Astrocyte of the cerebellum (primary cell): ENCODE results near the gene LEMD1.
"Not testable (repeated sequence)": the region's sequence is repeated elsewhere in the genome, so short reads cannot be mapped to it uniquely, and the experiment has no call there.

Experiments used
- DNase-seq: peaks from one replicate; pipeline ENCODE4 v3.0.0-alpha.2; 2011; ENCODE audit warnings: low read depth
- H3K4me3 ChIP-seq: 2 replicates; pipeline ENCODE4 v1.5.1; 2011; ENCODE audit warnings: mild to moderate bottlenecking, low read depth, low read length, moderate library complexity
- CTCF ChIP-seq: IDR thresholded peaks from 2 replicates; pipeline ENCODE4 v1.5.1; 2012; ENCODE audit warnings: low read length, low read depth, moderate library complexity, mild to moderate bottlenecking; ENCODE audit errors: missing control alignments
- in situ Hi-C: cut with HindIII; loops from 2 replicates; pipeline ENCODE4 v1.10.0; 2017; ENCODE audit warnings: low sequenced_read_pairs

The LEMD1 gene

GRCh38 chr1:205420938-205421337 lies 918 bp downstream of the LEMD1 start:
- in situ Hi-C loops, result no loop called here
- TF ChIP-seq CTCF, result no peak
- DNase-seq, result no peak
- no peak overlapping the region for H3K4me3 ChIP-seq

GRCh38 chr1:205417870-205418635 lies 3.8 kb downstream of the LEMD1 start:
- no peak overlapping the region for H3K4me3 ChIP-seq
- in situ Hi-C loops, result no loop called here
- DNase-seq, result no peak
- TF ChIP-seq CTCF, result no peak

GRCh38 chr1:205416322-205416721 lies 5.5 kb downstream of the LEMD1 start:
- H3K4me3 ChIP-seq, result no peak overlapping the region
- DNase-seq, result no peak
- no peak for TF ChIP-seq CTCF
- in situ Hi-C loops, result no loop called here

- TF ChIP-seq CTCF, result no peak
- DNase-seq, result no peak
- in situ Hi-C loops, result no loop called here
- no peak overlapping the region for H3K4me3 ChIP-seq
Observed at GRCh38 chr1:205410581-205411298, 11.1 kb downstream of the LEMD1 start.

- no peak for DNase-seq
- TF ChIP-seq CTCF, result no peak
- in situ Hi-C loops, result no loop called here
Observed at GRCh38 chr1:205407970-205408369, 13.9 kb downstream of the LEMD1 start.

GRCh38 chr1:205406252-205406651 lies 15.6 kb downstream of the LEMD1 start:
- H3K4me3 ChIP-seq, in situ Hi-C loops, DNase-seq: not testable (repeated sequence)

More at GRCh38 chr1:205407970-205408369, 13.9 kb downstream of the LEMD1 start:
- no peak overlapping the region for H3K4me3 ChIP-seq

GRCh38 chr1:205404484-205404883 lies 17.4 kb downstream of the LEMD1 start:
- DNase-seq, H3K4me3 ChIP-seq, in situ Hi-C loops: not testable (repeated sequence)
